RPMI7951 (cell line): ENCODE results near the gene PITPNB. TPM values are rescaled to one million over a fixed set of nuclear protein-coding genes. Genes with fewer than 3 reads are reported as not detected.

Experiments used
- DNase-seq: peaks from one replicate; pipeline ENCODE4 v3.0.0-alpha.2; 2012; ENCODE audit warnings: low read depth
- total RNA-seq: library from RNA; depleted of rRNA; stranded (reverse); fragments of >200 nt; shearing (Covaris generic); gene quantifications from 2 replicates; pipeline ENCODE4 v1.2.3, GENCODE V29; 2014; rRNA removed

PITPNB gene
- total RNA-seq, 1 experiment from 2014 or later, result 16.1 TPM

DNA sequence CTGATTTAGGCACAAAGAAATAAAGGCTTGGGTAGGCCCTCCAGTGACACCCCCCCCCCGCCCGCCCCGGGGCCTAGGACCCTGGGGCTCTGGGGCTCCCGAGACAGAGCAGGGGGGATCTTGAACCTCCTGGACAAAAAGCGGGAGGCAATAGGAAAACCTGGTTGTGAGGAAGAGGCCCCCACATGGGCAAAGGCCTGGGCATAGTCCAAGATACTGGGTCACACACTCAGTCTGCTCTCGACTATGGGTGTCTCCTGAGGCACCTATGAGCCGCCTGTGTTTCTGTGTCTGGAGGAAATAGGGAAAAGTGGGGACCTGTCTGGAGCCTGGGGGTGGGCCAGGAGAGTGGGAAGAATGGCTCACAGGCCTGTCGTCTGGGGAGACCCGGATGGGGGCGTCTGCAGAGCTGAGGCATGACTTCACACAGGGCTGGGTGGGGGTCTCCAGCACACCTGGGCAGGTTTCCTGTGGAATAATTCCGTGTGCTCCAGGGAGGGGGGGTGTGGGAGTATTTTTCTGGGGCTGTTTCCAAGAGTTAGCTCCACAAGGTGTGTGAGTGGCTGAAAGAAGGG lies 115.1 kb downstream of the PITPNB start:
- DNase-seq, result no peak

DNA sequence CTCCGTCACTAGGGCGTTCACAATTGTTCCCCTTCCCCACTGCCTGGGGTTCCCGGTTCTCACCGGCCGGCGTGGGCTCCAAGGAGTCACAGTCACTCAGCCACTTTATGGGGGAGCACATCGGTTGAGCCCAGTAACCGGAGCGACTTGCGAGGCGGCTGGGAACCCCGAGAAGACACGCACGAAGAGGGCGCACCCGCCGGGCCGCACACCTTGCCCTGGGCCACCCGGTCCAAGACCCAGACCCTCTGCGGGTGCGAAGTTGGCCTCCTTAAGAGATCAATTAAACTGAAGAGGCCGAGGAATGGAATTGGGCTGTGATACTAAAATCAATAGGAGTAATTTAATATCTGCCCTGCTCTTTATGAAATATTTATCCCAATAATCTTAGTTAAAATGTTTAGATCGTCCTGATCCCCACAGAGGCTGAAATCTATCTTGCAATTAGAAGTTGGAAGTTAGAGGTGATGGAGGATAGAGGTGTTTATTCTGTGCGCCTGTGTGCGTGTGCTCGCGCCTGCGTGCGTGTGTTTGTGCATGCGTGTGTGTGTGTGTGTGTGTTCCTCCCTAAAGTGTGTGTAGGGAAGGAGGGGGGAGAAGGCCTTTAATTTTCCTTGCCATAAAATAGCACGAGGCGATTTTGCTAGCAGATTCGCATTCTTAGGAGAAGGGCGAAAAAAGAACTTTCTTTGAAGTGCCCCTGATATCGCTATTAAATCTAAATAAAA lies 116.5 kb downstream of the PITPNB start:
- no peak for DNase-seq

Other genes starting within 250 kb of the PITPNB start
- 1.5 and 1.7 TPM in 2 replicates for gene MN1, start 117.5 kb downstream of the PITPNB start, total RNA-seq